NT2/D1 (cell line): Measurements from ENCODE around the gene MYO1E.

Experiments
- YY1 ChIP-seq: IDR thresholded peaks from 2 replicates; pipeline ENCODE4 v1.6.1; 2011; ENCODE audit not compliant: insufficient read length, insufficient read depth
- ZNF274 ChIP-seq: IDR thresholded peaks from 2 replicates; pipeline ENCODE4 v1.6.1; 2011; ENCODE audit warnings: mild to moderate bottlenecking, low read depth, low read length

- TF ChIP-seq ZNF274 (no peak), YY1 (no peak)
Measured at GRCh38 chr15:59256482-59256881, 116.2 kb downstream of the MYO1E start.
